ENCODE data around the gene SDR42E1. TPM values are rescaled to one million over a fixed set of nuclear protein-coding genes. Genes with fewer than 3 reads are reported as not detected.

SDR42E1 gene
- total RNA-seq, 1 experiment from 2014 or later, result 17.4 TPM

- CTCF ChIA-PET, result no interaction called here
Measured at GRCh38 chr16:82004601-82005000, 6.7 kb downstream of the SDR42E1 start.

More at GRCh38 chr16:82004601-82005000, 6.7 kb downstream of the SDR42E1 start:
- no peaks in the 10 kb centered on the region for H3K27me3 ChIP-seq (ENCODE audit: insufficient read depth, low read length)
- RAD21 ChIA-PET (ENCODE audit: low non-redundant PET in 1 of 2, low total read pairs in 2 of 2, uncharacterized antibody in 2 of 2, unreplicated experiment in 2 of 2), result no interaction called here
- POLR2A ChIA-PET, result no interaction called here
- no peaks in the 10 kb centered on the region for H3K9me2 ChIP-seq (ENCODE audit: insufficient read depth)
- BruUV-seq (replicated peaks), result no TSS peak
- no peaks in the 10 kb centered on the region for H3K79me2 ChIP-seq (ENCODE audit: insufficient read depth, low read length)
- H3K9ac ChIP-seq (ENCODE audit: low read length), result no peak overlapping the region
- intact Hi-C loops (cut with micrococcal nuclease), result no loop called here
- TF ChIP-seq SP1 (IDR thresholded peaks at IDR 0.05; ENCODE audit: low read depth), result no peak
- TF ChIP-seq ZBTB33 (IDR thresholded peaks at IDR 0.05; ENCODE audit: extremely low read depth, insufficient replicate concordance, low read length), result no peak
- TF ChIP-seq EZH2 (IDR thresholded peaks at IDR 0.05), result no peak
- TF ChIP-seq YY1 (IDR thresholded peaks at IDR 0.05; ENCODE audit: extremely low read depth, insufficient replicate concordance, low read depth, low read length), result no peak
- no peak for TF ChIP-seq MAX (IDR thresholded peaks at IDR 0.05)
- TF ChIP-seq ZNF274 (IDR thresholded peaks at IDR 0.05; ENCODE audit: low read depth, low read length), result no peak
- no peak for TF ChIP-seq ATF3 (IDR thresholded peaks at IDR 0.05)
- no peak for TF ChIP-seq CEBPB (IDR thresholded peaks at IDR 0.05; ENCODE audit: low read depth)
- no peak for TF ChIP-seq CTCF (IDR thresholded peaks at IDR 0.05 in 2 of 3, conservative IDR thresholded peaks at IDR 0.05 in 1 of 3; ENCODE audit: borderline replicate concordance in 1 of 3, insufficient read depth in 1 of 3, low read depth in 2 of 3, low read length in 2 of 3)
- no peak for TF ChIP-seq TCF7L2 (IDR thresholded peaks at IDR 0.05; ENCODE audit: borderline replicate concordance, extremely low read depth, insufficient read depth, insufficient read length)
- no peak for TF ChIP-seq SRF (IDR thresholded peaks at IDR 0.05; ENCODE audit: low read depth)
- TF ChIP-seq EGR1 (IDR thresholded peaks at IDR 0.05; ENCODE audit: low read depth), result no peak
- TF ChIP-seq REST (IDR thresholded peaks at IDR 0.05; ENCODE audit: low read depth), result no peak
- no peak for TF ChIP-seq FOSL1 (IDR thresholded peaks at IDR 0.05; ENCODE audit: low read depth)
- TF ChIP-seq EZH2phosphoT487 (IDR thresholded peaks at IDR 0.05; ENCODE audit: borderline replicate concordance), result no peak
- H3K4me3 ChIP-seq (replicated peaks in 1 of 2; ENCODE audit: low read depth in 1 of 2, low read length in 2 of 2), result no peak overlapping the region
- DNase-seq (ENCODE audit: low read depth, low spot score) (no peak), ATAC-seq (no peak)
- peaks cover 6 to 8% of the 10 kb centered on the region in 2 experiments; a peak in 2 of 4 replicates for H3K9me3 ChIP-seq (ENCODE audit: control insufficient read depth in 1 of 2, insufficient read depth in 1 of 2, low read depth in 1 of 2, low read length in 2 of 2)
- H3K27ac ChIP-seq (ENCODE audit: low read depth, low read length), result no peak overlapping the region
- no peaks in the 10 kb centered on the region for H4K20me1 ChIP-seq (ENCODE audit: insufficient read depth)
- no peaks in the 10 kb centered on the region for H3K4me1 ChIP-seq (ENCODE audit: control insufficient read depth in 1 of 2, insufficient read depth in 2 of 2, low read length in 2 of 2)
- H3K4me2 ChIP-seq (ENCODE audit: low read length), result no peak overlapping the region
- peaks cover 19 to 25% of the 10 kb centered on the region in 2 experiments; a peak in 3 of 4 replicates for H3K36me3 ChIP-seq (ENCODE audit: control insufficient read depth in 1 of 2, insufficient read depth in 2 of 2, low read length in 2 of 2)
- H2AFZ ChIP-seq (ENCODE audit: low read depth, low read length, poor library complexity, severe bottlenecking), result no peak overlapping the region
